NCI-H2227 (cell line): Measurements from ENCODE around the gene MYO1A.
"Not testable (repeated sequence)": the region's sequence is repeated elsewhere in the genome, so short reads cannot be mapped to it uniquely, and the experiment has no call there.

Experiments used
- DNase-seq: peaks from one replicate; lab custom pipeline; 2025; ENCODE audit not compliant: unreplicated experiment; lab: John Stamatoyannopoulos, UW

MYO1A gene

GRCh38 chr12:56996793-56997545 lies 53.0 kb downstream of the MYO1A start:
- no peak for DNase-seq

DNA sequence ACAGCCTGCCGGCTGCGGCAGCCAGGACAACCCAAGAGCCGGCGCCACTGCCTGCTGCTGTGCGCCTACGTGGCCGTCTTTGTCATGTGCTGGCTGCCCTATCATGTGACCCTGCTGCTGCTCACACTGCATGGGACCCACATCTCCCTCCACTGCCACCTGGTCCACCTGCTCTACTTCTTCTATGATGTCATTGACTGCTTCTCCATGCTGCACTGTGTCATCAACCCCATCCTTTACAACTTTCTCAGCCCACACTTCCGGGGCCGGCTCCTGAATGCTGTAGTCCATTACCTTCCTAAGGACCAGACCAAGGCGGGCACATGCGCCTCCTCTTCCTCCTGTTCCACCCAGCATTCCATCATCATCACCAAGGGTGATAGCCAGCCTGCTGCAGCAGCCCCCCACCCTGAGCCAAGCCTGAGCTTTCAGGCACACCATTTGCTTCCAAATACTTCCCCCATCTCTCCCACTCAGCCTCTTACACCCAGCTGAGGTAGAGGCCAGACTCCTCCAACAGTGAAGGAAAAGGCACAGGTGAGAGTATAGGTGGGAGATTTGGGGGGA lies 53.9 kb downstream of the MYO1A start:
- no peak for DNase-seq

- DNase-seq: no peak
Observed at GRCh38 chr12:56995201-56995929, 54.6 kb downstream of the MYO1A start.

DNA sequence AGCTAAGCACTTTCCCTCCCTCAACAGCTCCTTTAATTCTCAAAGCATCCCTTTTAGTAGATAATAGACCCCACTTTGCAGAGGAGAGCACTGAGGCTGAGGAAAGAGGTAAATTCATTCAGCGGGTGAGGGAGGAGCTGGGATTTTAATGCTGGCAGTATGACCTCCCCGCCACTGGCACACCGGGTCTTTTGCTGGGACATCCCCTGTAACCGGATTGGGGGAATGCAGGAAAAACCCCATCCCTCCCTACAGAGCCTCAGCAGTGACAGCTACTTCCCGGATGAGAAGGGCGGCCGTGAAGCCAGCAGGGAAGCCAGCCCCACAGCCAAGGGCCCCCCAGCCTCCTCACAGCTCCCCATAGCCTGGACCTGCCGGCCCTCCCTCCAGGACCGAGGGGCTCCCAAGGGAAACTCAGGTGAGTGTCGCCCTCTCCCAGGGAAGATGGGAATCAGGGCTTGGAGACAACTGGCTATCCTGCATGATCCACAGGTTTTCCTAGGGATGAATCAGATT lies 55.6 kb downstream of the MYO1A start:
- no peak for DNase-seq

DNA sequence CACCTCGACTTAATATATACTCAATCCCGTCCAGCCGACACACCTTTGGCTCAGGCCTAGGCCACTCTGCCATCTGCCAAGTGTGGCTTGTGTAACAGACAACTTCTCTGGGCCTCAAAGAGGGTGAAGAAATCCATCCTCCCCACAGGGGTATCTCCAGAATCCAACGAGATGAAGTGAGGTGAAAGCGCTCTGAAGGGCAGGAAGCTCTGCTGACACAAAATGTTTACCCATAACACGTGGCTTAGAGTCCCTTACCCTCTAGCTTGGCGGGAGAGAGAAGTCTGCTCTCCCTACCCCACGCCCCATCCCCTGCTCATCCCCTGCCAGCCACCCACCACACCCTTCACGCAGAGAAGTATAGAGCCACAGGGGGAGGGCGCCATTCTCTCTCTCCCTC lies 56.6 kb downstream of the MYO1A start:
- DNase-seq: no peak

- DNase-seq: no peak
Observed at GRCh38 chr12:56991319-56992246, 58.3 kb downstream of the MYO1A start.

- no peak for DNase-seq
Observed at GRCh38 chr12:56990648-56991318, 59.1 kb downstream of the MYO1A start.

DNA sequence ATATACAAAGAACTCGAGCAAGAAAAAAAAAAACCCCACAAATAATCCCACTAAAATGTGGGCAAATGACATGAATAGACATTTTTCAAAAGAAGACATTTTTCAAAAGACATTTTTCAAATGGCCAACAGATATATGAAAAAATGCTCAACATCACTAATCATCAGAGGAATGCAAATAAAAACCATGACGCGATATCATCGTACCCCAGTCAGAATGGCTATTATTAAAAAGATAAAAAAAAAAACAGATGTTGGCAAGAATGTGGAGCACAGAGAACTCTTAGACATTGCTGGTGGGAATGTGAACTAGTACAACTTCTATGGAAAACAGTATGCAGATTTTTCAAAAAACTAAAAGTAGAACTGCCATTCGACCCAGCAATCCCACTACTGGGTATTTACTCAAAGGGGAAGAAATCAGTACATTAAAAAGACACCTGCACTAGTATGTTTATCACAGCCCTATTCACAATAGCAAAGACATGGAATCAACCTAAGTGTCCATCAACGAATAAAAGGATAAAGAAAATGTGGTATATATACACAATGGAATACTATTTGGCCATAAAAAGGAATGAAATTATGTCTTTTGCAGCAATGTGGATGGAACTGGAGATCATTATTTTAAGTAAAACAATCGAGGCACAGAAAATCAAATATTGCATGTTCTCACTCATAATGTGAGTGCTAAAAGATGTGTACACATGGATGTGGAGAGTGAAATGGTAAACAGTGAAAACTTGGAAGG lies 59.9 kb downstream of the MYO1A start:
- DNase-seq: no peak

GRCh38 chr12:56988207-56988739 lies 61.7 kb downstream of the MYO1A start:
- no peak for DNase-seq

- peak; percentile 71 for DNase-seq
Observed at GRCh38 chr12:56987551-56988053, 62.3 kb downstream of the MYO1A start.

- no peak for DNase-seq
Observed at GRCh38 chr12:56987011-56987410, 62.9 kb downstream of the MYO1A start.

DNA sequence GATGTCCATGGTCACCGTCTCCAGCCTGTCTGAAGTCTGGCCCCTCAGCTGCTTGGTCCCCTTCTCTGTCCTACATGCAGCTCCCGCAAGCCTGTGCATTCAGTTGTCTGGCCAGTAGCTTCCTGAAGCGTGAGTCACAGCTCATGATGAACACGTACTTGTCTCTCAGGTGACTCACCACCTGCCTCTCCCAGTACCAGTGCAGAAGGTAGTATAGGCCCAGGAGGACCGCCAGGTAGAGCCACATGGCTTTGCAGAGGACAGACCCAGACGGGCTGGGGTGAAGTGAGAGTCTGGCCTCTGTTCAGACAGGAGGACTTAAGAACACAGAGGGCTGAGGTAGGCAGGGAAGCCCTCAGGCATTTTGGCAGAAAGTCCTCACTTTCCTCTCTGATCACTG lies 64.2 kb downstream of the MYO1A start:
- DNase-seq: not testable (repeated sequence)

DNA sequence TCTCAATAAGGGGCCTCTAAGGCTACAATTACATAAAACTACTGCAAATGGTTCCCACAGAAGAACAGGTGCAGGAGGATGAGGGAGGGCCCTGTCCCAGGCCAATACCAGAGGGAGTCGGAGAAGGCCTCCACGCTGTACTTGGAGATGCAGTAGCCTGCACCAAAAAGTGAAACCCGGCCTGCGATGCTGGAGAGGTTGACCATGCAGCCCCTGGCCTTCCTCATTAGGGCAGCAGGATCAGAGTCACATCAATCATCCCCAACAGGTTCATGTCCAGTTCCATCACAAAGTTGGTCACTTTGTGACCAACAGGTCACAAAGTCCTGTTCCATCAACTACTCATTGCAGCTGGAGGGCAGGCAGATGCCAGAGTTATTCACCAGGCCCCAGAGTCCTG lies 66.5 kb downstream of the MYO1A start:
- no peak for DNase-seq

DNA sequence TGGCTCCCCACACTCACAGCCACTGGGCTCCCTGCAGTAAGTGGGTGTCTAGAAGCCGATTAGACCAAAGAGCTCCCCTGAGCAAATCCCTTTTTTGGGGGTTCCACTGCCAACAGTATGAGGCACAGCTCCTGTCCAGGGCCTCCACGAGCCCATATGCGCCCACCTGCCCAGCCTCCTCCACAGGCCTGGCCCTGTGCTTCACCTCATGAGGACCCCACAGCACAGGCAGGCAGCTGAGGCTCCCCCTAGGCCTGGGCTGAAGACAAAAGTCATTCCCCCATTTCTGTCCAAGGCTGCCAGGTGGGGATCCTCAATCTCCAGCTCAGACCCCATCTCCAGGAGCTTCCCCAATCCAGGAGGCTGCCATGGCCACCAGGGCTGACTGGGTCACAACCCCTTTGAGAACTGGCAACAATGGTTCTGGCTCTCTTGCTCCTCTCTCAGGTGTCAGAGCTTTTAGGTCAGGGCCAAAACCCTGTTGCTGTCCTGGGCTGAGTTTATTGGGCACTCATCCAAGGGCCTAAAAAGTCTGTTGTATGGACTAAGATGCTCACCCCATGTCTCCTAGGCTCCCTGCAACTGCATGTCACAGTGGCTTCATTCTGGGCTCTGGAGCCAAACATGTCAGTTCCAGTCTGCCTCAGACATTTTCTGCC lies 67.2 kb downstream of the MYO1A start:
- DNase-seq: not testable (repeated sequence)

DNA sequence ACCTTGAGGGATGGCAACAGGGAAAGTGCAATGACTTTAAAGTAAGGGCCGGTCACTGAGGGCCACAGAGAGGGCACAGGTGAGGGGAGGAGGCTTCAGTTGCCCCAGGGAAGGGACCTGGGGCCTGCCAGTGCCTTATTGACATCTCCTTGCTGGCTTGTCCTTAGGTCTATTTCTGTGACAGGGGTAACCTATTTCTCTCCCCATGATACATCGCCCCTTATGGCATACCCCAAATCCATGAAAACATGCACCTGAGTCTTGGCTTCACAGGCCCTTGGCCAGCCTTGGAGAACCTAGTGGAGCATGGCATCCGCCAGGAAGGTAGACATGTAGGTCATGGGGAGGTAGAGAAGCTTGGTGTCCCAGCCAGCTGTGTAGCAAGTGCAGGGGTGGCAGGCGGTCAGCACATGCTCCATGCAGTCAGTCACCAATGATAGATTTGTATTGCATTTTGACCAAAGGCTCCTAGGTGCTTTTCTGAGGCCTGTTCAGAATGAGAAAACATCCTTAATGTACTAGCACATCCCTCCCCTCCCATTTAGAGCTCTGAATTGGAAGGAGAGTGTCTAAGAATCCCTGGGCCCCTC lies 68.9 kb downstream of the MYO1A start:
- no peak for DNase-seq

DNA sequence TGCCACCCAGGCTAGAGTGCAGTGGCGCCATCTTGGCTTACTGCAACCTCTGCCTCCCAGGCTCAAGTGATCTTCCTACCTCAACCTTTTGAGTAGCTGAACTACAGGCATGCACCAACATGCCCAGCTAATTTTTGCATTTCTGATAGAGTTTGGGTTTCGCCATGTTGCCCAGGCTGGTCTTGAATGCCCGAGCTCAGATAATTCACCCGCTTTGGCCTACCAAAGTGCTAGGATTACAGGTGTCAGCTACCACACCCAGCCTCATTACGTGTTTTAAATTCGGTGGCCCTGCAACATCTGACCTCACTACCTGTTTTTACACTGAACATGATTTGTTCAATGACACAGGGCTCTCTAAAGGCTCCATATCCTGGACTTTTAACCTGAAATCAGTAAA lies 69.7 kb downstream of the MYO1A start:
- DNase-seq: no peak

- DNase-seq: no peak
Observed at GRCh38 chr12:56979628-56980027, 70.3 kb downstream of the MYO1A start.
